ENCODE data around the gene GNG11.

Gene GNG11

DNA sequence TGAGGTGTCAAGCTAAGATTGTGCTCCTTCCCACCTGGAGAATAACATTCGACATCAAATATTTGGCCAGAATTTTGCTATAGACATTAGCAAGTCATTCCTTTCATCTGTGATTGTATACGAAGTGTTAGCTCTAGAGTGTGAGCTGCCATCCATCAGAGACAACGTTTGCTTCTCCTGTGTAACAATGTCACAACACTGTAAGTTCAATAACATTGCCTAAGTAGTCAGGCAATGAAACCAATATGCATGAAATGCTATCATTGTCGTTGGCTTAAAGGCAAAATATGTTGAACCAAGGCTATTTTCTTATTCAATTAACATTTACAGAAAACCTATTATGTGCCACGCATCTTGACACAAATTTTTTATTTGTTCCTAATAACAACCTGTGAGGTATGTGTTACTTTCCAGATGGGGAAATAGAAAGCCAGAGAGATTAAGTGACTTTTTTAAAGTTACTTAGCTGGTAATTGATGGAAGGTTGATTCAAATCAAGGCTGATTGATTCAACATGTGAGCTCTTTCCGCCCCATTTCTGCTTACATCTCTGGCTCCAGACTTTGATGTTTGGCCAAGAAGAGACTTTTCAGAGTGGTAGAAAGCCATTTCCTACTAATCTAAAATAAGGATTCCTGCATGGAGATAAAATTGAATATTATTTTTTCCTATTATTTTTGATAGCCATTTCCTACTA, 50.6 kb downstream of the GNG11 start:
- no peak overlapping the region for H3K4me3 ChIP-seq (ENCODE audit: low read length)
- no peak overlapping the region for H3K27ac ChIP-seq (ENCODE audit: low read length)
- H3K36me3 ChIP-seq (ENCODE audit: control insufficient read depth, insufficient read depth, low read length) = no peaks in the 10 kb centered on the region
- H3K9me3 ChIP-seq (ENCODE audit: control insufficient read depth, insufficient read depth, low read length) = no peaks in the 10 kb centered on the region
- no peaks in the 10 kb centered on the region for H3K4me1 ChIP-seq (ENCODE audit: control insufficient read depth, insufficient read depth, low read length)
- H3K27me3 ChIP-seq (ENCODE audit: control insufficient read depth, insufficient read depth, low read length) = no peaks in the 10 kb centered on the region
- no CpG with 5 or more reads among the region's 6 CpGs for WGBS (ENCODE audit: insufficient coverage, insufficient read length)
- DNase-seq (ENCODE audit: low read depth, low spot score) = no peak

DNA sequence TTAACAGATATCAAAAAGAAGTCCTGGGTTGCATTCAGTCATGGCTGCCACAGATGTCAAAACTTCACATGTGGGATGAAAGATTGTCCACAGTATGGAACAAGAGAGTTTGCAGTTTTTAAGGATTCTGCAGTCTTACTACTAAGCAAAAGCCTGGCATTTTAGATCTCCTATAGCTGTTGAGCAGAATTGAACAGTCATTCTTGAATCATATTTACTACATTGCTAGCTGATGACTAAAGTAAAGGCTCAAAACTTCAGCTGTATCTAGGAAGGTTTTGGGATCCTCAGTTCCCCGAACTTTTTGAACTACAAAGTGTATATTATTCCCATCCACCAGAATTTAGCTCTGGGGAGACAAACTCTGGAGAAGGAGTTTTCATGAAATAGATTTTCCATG, 51.6 kb downstream of the GNG11 start:
- no peak overlapping the region for H3K4me3 ChIP-seq (ENCODE audit: low read length)
- H3K27me3 ChIP-seq (ENCODE audit: control insufficient read depth, insufficient read depth, low read length) = no peaks in the 10 kb centered on the region
- H3K9me3 ChIP-seq (ENCODE audit: control insufficient read depth, insufficient read depth, low read length) = no peaks in the 10 kb centered on the region
- no peaks in the 10 kb centered on the region for H3K36me3 ChIP-seq (ENCODE audit: control insufficient read depth, insufficient read depth, low read length)
- no CpG with 5 or more reads among the region's 1 CpG for WGBS (ENCODE audit: insufficient coverage, insufficient read length)
- no peak for DNase-seq (ENCODE audit: low read depth, low spot score)
- H3K27ac ChIP-seq (ENCODE audit: low read length) = no peak overlapping the region
- H3K4me1 ChIP-seq (ENCODE audit: control insufficient read depth, insufficient read depth, low read length) = no peaks in the 10 kb centered on the region

DNA sequence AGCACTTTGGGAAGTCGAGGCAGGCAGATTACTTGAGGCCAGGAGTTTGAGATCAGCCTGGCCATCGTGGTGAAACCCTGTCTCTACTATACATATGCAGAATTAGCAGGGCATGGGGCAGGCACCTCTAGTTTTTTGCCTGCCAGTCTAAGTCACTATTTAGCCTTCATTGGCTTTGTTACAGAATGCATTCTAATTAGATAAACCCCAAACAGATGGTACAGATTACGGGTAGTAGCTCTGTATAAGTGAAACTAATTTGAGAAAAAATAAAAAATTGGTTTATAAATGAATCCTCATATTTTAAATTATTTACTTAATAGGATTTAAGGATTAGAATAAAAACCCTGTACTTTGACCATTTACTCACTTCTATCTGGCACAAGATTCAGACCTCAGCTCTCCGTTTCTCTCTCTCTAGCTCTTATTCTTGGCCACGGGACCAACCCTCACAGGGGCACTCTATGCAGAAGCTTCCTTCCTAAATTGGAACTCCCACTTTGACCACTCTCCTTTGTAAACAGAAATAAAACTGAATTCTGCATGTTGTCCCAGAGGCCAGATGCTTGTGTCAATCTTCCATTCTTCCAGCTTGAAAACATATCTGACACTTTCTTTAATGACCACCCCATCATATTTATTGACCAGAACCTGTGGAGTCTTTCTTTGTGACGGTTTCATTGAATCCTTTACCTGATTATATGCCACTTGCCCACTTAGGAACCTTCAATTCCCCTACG, 55.8 kb downstream of the GNG11 start:
- DNase-seq (ENCODE audit: low read depth, low spot score) = no peak
- Histone ChIP-seq H3K27ac (ENCODE audit: low read length) (no peak overlapping the region), H3K36me3 (ENCODE audit: control insufficient read depth, insufficient read depth, low read length) (no peaks in the 10 kb centered on the region), H3K9me3 (ENCODE audit: control insufficient read depth, insufficient read depth, low read length) (no peaks in the 10 kb centered on the region), H3K4me3 (ENCODE audit: low read length) (no peak overlapping the region), H3K4me1 (ENCODE audit: control insufficient read depth, insufficient read depth, low read length) (peaks cover 3% of the 10 kb centered on the region; the same call in 1 of the 2 replicates), H3K27me3 (ENCODE audit: control insufficient read depth, insufficient read depth, low read length) (no peaks in the 10 kb centered on the region)
- WGBS (ENCODE audit: insufficient coverage, insufficient read length) = no CpG with 5 or more reads among the region's 7 CpGs

All from iPS DF 6.9 (cell line).